HFFc6 (cell line): ENCODE data around the gene GBX1. TPM values are rescaled to one million over a fixed set of nuclear protein-coding genes. Genes with fewer than 3 reads are reported as not detected.

Experiments
- DNase-seq: peaks from one replicate; pipeline ENCODE4 v3.0.0-alpha.2; 2018
- H3K27ac Mint-ChIP-seq: 2 replicates; pipeline ENCODE4 v1.8.0; 2020; ENCODE audit warnings: mild to moderate bottlenecking, mixed read lengths
- H3K27me3 Mint-ChIP-seq: 2 replicates; pipeline ENCODE4 v1.8.0; 2021; ENCODE audit warnings: mild to moderate bottlenecking, moderate library complexity, mixed read lengths; ENCODE audit not compliant: insufficient read depth
- H3K36me3 Mint-ChIP-seq: 2 replicates; pipeline ENCODE4 v1.8.0; 2021; ENCODE audit warnings: low read depth, mixed read lengths
- H3K4me1 Mint-ChIP-seq: 2 replicates; pipeline ENCODE4 v1.8.0; 2020; ENCODE audit warnings: low read depth, mixed read lengths
- H3K4me3 Mint-ChIP-seq: 2 replicates; pipeline ENCODE4 v1.8.0; 2020; ENCODE audit warnings: mild to moderate bottlenecking, moderate library complexity, mixed read lengths
- H3K9me3 Mint-ChIP-seq: 2 replicates; pipeline ENCODE4 v1.8.0; 2020; ENCODE audit warnings: mild to moderate bottlenecking, mixed read lengths
- CTCF ChIP-seq: fragments of 200-600 bp; sonication (generic); IDR thresholded peaks from 2 replicates; pipeline ENCODE4 v1.5.0; 2021; ENCODE audit warnings: antibody characterized with exemption, mild to moderate bottlenecking
- total RNA-seq, 6 experiments: library from RNA; stranded (reverse); fragmentation: NEBNext Ultra II Directional; extraction: Animal tissue kit (Norgen Biotek cat#: 25700); gene quantifications; 2 replicates in 1 of 6; 3 replicates in 5 of 6; pipeline ENCODE4 v1.2.3, GENCODE V29; 2021

GBX1 gene
- total RNA-seq, 6 experiments from 2014 or later: not detected

- Mint-ChIP-seq H3K27me3 (peaks cover 62% of the 10 kb centered on the region), H3K4me3 (no peak overlapping the region), H3K4me1 (no peaks in the 10 kb centered on the region), H3K27ac (no peak overlapping the region), H3K36me3 (no peaks in the 10 kb centered on the region), H3K9me3 (no peaks in the 10 kb centered on the region)
- DNase-seq: no peak
- TF ChIP-seq CTCF: no peak
Measured at GRCh38 chr7:151192002-151192539, 24.6 kb upstream of the GBX1 start.

- Mint-ChIP-seq H3K36me3 (no peaks in the 10 kb centered on the region), H3K9me3 (no peaks in the 10 kb centered on the region), H3K4me1 (no peaks in the 10 kb centered on the region), H3K27ac (no peak overlapping the region), H3K4me3 (no peak overlapping the region), H3K27me3 (peaks cover 65% of the 10 kb centered on the region)
- TF ChIP-seq CTCF: no peak
- no peak for DNase-seq
Measured at GRCh38 chr7:151191544-151191943, 24.1 kb upstream of the GBX1 start.

GRCh38 chr7:151189038-151189437, 21.5 kb upstream of the GBX1 start:
- no peaks in the 10 kb centered on the region for H3K9me3 Mint-ChIP-seq
- H3K4me1 Mint-ChIP-seq: no peaks in the 10 kb centered on the region
- H3K27me3 Mint-ChIP-seq: peaks cover 69% of the 10 kb centered on the region
- no peak for DNase-seq
- no peaks in the 10 kb centered on the region for H3K36me3 Mint-ChIP-seq
- H3K27ac Mint-ChIP-seq: no peak overlapping the region
- H3K4me3 Mint-ChIP-seq: no peak overlapping the region
- no peak for TF ChIP-seq CTCF

- Mint-ChIP-seq H3K27me3 (peaks cover 67% of the 10 kb centered on the region), H3K36me3 (no peaks in the 10 kb centered on the region), H3K9me3 (no peaks in the 10 kb centered on the region), H3K27ac (no peak overlapping the region), H3K4me3 (no peak overlapping the region), H3K4me1 (no peaks in the 10 kb centered on the region)
- DNase-seq: no peak
- TF ChIP-seq CTCF: no peak
Measured at GRCh38 chr7:151188252-151188542, 20.7 kb upstream of the GBX1 start.

- no peaks in the 10 kb centered on the region for H3K4me1 Mint-ChIP-seq
- H3K9me3 Mint-ChIP-seq: no peaks in the 10 kb centered on the region
- H3K27me3 Mint-ChIP-seq: peaks cover 67% of the 10 kb centered on the region
- H3K27ac Mint-ChIP-seq: no peak overlapping the region
- no peak for TF ChIP-seq CTCF
- no peaks in the 10 kb centered on the region for H3K36me3 Mint-ChIP-seq
- no peak overlapping the region for H3K4me3 Mint-ChIP-seq
- DNase-seq: no peak
Measured at GRCh38 chr7:151187409-151188251, 20.1 kb upstream of the GBX1 start.
